GM19468 (cell line): ENCODE results near the gene CDK19.
"Not testable (repeated sequence)": the region's sequence is repeated elsewhere in the genome, so short reads cannot be mapped to it uniquely, and the experiment has no call there.

ENCODE experiments used
- ATAC-seq: cut with Tn5 transposase; IDR thresholded peaks from one replicate; pipeline ENCODE4 v1.9.1; 2021; ENCODE audit warnings: mild to moderate bottlenecking, moderate library complexity, moderate number of reproducible peaks; ENCODE audit not compliant: unreplicated experiment; ENCODE audit errors: extremely low read depth

CDK19 gene

DNA sequence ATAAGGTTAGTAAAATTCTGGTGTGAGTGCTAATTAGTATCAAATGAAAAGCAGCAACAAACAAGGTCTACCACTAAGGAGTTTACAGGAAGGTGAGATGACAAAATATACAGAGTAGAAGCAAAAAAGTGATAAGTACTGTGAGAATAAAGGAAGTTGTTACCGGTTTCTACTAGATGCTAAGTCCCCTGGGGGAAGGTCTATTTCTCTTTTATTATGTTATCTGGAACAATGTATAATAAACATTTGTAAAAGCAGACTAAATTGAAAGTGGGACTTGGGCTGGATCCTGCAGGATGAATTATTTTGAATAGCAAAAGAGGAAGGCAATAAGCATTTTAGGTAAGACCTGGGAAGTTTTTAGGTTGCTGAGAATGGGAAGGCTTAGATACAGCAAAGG is 180.2 kb downstream of the CDK19 start:
- no peak for ATAC-seq

DNA sequence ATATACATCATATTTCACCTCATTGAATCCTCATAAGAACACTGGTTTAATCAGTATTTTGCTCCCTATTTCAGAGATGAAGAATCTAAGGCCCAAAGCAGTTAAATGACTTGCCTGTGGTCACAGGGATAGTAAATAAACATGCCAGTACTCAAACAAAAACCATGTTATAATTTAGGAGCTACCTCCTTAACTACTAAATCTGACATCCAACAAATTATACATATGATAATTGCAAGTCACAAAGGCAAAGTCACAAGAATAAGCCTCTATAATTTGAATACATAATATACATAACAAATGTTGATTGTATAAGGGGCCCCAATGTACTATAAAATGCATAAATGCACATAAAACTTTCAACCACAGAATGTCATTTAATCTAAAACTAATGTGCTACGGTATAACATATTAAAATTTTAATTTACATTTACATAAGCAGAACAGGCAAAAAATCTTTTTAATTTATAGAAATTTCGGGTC is 181.5 kb downstream of the CDK19 start:
- ATAC-seq = no peak

DNA sequence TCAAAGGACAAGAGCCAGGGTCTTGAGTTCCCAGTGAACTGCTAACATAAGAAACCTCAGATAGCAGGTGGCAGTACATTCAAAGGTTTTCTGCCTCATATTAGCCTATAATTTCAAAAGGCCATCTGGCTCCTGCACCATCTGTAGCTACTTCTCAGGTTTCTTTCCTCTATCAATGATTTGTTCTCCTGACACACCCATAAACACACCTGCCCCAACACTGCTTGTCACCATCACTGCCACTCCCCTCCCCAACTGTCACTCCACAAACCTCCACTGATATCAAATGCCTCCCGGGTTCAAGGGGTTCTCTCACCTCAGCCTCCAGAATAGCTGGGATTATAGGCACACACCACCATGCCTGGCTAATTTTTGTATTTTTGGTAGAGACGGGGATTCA is 186.1 kb downstream of the CDK19 start:
- ATAC-seq = no peak

DNA sequence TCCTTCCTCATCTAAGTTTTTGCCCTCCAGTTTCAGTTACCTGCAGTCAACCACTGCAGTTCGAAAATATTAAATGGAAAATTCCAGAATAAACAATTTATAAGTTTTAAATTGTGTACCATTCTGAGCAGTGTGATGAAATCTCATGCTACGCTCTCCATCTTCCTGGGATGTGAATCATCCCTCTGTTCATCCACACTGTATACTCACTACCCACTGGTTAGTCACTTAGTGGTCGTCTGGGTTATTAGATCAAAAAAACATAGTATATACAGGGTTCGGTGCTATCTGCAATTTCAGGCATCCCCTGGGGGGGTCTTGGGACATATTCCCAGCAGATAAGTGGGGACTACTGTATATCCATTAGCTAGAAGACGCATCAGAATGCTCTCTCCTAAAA is 186.9 kb downstream of the CDK19 start:
- no peak for ATAC-seq

DNA sequence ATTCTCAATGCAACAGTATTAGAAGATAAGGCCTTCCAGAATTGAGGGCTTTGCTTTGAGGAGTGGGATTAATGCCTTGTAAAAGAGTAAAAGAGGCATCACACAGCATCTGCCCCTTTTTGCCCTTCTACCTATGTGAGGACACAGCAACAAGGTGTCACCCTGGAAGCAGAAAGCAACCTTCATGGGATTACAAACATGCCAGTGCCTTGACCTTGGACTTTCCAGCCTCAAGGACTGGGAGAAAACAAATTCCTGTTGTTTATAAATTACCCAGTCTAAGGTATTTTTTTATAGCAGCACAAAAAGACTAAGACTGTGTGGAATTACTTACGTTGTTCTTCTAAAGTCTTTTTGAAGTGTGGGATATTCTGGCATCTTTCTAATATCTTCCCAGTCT is 188.8 kb downstream of the CDK19 start:
- ATAC-seq = no peak

DNA sequence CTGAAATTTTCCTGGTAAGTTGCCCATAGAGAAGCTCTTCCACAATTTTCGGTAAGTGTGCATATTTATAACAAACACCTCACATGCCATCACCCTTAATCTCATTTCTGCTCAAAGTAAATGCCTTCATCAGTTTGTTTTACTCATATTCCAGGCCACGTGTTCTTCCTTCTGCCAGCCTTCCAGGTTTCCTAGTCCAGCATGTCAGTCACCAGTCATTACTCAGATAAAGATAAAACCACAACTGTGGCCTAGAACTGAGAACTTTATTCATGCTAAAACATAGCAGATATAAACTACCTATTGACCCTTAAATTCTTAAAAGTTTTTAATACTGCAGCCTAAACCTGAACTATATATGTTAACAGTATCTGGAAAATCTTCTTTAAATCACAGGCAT is 189.4 kb downstream of the CDK19 start:
- ATAC-seq = no peak

DNA sequence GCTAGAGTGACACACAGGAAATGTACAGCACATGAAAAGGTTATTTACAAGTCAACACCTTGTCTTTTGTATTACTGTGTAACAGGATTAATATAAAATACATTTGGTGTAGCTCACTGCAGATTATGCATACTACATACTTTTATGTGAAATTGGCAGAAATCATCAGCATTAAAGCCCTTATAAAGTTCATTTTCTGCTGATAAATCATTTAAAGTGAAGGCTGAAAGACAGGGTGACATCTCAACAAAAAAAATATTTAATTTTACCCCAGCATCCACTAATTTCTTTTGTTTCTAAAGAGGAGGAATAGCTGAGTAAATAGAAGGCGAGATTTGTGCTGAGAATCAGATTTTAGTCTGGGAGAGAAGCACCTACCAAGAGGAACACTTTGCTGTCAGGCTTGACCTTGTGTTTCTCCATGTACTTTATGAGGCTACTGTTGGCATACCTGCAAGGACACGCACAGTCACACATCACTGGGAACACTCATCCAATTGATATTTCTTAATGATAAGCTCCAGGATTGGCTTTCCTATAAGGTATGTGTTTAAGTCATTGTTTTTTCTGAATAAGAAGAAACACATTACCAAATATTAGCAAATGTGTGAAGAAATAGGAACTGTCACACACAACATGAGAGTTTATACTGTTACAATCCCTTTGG is 192.2 kb downstream of the CDK19 start:
- no peak for ATAC-seq

DNA sequence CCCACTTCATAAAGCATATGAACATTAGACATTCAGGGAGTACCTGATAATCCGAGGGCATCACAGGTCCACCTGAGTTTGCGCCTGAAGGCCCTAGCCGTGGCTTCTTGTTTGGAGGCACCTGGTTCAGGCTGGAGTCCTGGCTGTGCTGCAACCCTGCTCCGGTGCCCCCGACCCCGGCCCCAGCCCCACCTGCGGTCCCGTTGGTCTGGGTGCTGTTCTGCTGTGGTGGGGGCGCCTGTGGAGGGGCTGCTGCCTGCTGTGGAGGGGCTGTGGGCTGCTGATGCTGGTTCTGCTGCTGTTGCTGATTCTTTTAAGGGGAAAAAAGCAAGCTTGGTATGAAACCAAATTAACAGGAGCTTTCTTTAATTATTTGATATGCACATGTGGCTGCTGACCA is 194.2 kb downstream of the CDK19 start:
- ATAC-seq = no peak

DNA sequence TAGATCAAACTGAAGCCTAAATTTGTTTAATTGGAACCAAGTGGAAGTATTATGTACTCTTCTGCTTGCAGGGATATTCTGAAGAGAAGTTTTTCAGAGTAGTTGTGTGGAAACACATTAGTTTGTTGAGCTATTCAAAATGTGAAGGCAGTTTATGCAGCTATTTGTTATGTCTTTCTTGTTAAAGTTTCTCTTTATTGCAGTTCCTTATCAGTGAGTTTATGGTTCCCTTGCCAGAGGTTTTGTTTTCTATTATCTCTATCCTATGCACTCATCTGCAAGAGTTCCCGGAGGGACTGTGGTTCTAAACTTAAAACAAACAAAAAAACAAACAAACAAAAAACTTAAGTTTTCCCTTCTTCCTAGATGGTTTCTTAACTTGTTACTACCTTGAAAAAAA is 195.2 kb downstream of the CDK19 start:
- no peak for ATAC-seq

DNA sequence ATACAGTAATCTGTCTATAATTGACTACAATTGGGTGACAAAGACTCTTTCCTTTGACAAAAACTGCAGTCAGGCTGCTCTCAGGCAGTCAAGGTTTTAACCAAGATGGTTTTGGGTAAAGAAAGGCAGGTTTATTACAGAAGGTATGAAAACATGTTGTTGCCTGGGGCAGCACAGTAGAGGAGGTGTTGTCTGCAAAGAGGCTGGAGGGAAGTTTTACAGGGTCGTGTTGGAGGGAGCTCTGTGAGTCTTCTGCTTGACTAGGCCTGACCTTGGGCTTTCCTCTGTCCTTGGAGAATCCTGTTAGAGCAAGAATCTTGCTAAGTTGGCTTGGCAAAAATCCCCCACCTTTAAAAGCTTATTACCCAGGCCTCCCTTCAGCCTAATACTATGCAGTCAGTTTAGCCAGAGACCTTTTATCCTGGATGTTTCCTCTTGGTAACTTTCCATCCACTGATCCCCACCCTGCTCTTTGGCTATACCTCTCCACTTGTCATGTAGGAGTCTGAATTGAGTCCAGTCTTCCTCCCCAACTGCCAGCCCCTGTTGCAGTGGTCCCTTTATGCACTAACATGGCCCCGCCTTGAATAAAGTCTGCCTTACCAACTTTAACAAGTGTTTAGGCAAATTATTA is 195.9 kb downstream of the CDK19 start:
- ATAC-seq = no peak

DNA sequence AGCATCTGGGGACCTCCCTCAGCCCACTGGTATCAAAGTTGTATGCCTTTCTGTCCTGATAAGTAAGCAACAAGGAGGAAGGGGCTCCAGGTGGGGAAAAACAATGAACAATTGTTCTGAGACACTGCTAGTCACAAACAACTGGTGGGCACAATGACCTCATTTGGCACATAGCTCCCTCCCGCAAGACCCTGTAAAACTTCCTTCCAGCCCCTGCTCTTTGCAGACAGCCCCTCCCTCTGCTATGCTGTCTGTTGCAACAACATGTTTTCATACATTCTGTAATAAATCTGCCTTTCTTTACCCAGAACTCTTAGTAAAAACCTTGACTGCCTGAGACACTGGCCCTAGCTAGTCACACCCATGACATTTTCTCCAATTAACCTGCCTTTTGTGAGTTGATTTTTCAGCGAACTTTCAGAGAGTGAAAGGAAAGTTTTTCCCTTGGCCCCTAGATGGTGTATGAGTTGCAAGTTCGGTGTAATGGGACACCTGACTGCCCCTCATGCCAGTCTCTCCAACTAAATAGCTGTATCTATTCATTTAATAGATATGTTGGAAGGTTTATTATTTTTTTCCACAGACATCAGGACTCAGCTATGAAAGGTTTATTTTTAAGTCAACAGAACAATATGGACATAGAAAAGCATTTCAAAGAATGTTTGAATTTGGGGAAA is 196.5 kb downstream of the CDK19 start:
- no peak for ATAC-seq

DNA sequence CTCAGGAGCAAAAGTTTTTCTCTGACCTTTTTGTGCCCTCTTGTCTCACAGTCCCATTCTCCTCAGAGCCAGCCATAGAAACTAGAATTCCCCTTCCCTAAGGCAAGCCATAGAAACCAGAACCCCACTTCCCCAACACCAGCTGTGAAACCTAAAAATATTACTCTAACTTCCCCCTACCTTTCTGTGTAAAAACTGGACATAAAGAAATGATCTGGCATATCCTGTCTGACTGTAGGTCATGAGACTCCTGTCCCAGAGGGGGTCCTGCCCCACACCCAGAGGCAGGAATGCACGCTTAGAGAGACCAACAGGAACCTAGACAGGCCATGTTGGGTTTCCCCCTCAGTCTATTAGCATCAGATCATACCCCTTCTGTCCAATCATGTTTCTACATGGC is 198.2 kb downstream of the CDK19 start:
- peak; percentile 23 for ATAC-seq

DNA sequence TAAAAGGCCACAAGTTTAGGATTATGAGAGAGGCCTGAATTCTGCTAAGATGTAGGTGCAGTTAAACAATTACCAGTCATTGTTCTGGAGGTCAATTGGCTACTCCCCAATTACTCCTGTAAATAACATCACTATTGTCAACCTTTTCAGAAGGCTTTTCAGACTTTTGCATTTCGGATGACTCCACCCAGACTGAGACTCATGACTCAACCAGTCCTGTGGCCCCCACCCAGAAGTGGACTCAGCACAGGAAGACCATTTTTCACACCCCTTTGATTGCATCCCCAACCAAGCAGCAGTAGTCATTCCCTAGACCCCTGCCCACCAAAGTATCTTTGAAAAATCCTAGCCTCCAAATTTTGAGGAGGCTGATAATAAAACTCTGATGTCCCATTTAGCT is 199.5 kb downstream of the CDK19 start:
- no peak for ATAC-seq

DNA sequence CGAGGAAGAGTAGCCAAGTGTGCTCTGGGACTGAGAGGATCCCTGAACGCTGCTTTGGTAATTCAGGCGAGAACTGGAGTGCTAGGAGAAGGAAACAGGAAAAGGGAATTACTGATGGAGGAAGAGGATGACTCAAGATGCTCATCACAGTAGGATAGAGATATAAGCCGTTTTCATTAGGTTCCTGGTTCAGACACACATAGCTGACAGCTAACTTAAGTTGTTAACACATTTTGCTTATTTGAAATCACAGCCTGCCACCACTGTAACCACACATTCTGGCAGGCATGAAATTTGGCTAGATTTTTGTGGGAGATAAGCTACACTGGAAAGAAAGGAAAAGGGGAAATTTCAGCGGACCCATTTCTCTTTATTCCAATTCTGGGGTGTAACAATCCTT is 200.7 kb downstream of the CDK19 start:
- no peak for ATAC-seq

DNA sequence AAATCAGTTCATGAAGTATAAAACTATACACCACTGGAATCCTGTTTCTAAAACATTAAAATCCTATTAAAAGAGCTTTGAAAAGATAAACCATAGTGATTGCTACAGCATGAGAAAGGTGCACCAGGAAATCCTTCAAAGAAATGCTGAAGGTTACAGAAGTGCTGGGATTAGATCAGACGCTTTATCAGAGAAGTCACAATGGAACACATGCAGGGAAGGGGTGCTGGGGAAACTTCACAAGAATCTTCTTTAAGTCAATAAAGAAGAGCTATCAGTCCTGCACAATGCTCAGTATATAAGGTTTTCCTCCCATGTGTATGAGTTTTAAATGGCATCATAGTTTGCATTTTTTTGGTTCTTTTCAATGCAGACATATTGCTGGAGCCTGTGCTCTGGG is 201.2 kb downstream of the CDK19 start:
- no peak for ATAC-seq

DNA sequence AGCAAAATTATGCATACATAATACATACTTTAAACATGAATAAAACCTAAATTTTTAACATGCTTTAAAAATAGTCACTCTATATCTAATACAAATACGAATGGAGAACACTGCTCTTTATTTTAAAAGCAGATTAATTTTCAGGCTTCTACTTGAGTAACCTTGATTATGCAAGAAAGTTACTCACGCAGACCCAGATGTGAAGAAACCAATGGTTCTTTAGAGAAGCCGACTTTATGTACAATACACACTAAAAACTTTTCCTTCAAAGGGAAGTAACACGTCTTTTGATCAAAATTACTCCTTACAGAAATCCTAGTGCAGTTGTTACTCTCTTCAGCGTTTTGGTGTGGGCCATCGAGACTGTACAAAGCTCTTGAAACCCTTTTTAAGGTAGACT is 201.9 kb downstream of the CDK19 start:
- ATAC-seq = no peak

DNA sequence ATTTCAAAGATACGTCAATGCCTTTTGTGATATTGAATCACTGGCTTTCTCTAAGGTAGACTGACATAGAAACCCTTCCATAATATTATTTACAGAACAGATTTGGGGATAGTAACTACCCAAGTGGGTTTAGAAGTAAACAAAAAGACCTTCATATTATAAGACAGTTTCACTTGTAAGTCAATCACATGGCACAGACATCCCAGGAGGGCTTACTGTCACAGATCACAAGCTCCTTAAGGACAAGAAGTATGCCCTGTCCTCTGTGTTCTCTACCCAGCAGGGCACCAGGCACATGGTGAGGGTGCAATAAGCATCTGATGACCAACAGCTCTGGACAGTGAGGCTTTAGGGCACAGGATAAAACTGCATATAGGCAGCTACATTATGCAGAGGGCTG is 203.0 kb downstream of the CDK19 start:
- no peak for ATAC-seq

DNA sequence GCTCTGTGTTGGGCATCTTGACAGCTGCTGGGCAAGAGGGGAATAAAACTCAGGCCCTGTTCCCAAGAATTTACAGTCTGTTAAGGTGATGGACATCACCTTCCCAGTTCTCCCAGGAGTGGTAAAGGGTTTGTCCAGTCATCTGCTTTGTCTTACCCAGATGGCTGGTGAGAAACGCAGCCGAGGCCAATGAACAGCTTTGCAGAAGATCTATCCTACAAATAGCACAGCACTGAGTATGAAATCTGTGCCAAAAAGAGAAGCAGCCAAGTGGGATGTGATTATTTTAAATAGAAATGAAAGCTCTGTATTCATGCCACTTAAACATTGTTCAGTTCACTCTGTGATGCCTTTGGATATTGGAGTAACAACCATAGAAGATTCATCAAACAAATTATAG is 206.2 kb downstream of the CDK19 start:
- no peak for ATAC-seq

DNA sequence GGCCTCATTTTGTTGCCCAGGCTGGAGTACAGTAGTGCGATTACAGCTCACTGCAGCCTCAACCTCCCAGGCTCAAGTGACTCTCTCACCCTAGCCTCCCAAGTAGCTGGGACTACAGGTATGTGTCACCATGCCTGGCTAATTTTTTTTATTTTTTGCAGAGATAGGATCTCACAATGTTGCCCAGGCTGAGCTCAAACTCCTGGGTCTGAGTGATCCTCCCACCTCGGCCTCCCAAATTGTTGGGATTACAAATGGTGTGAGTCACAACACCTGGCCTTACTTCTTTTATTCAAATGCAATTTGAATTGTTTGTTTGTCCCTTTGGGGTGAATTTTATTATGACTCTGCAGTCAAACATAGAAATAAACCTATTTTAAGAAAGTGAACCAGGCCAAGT is 207.1 kb downstream of the CDK19 start:
- ATAC-seq = no peak

DNA sequence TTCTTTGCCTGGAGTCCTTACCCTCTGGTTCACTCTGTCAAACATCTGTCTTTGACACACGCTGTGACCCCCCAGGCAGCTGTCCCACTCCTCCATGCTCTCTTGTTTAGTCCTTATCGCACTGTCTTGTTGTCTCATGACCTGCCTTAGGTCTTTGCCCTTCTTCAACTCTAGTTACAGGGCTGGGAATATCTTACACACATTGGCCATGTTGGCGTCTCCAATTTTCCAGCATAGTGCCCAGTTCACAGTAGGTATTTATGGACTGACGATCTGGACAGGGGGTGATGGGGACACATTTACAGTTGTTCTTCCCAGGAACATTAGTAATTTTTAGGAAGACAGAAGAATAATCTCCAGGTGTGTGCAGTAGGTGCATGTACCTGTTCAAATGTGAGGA is 209.1 kb downstream of the CDK19 start:
- ATAC-seq = no peak

DNA sequence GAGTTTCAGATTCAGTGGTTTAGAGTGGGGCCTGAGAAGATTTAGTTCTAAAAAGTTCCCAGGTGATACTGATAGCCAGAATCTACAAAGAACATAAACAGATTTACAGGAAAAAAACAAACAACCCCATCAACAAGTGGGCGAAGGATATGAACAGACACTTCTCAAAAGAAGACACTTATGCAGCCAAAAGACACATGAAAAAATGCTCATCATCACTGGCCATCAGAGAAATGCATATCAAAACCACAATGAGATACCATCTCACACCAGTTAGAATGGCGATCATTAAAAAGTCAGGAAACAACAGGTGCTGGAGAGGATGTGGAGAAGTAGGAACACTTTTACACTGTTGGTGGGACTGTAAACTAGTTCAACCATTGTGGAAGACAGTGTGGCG is 214.6 kb downstream of the CDK19 start:
- not testable (repeated sequence) for ATAC-seq

DNA sequence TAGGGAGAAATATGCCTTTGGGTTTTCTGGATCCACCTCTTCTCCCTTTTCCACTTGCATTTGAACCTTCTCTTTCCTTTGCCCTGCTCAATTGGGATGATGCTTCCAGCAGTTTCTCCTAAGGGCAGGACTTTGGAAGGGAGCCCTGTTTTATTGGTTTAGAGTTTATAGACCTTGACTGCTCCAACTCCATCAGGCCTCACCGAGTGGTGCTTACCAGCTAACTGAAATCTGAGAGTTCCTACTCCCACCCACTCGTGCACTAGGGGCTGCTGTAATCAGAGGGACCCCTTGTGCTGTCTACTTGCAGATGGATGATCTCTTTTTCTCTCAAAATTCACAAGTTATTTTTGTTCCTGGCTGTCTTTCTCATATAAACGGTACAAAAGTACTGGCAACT is 217.5 kb downstream of the CDK19 start:
- ATAC-seq = no peak
